Right ventricle myocardium inferior (tissue), 1 donor: Measurements from ENCODE around the gene ZNF768. TPM values are rescaled to one million over a fixed set of nuclear protein-coding genes. Genes with fewer than 3 reads are reported as not detected.
A peak's percentile ranks its signal among the peaks of the same experiment; 100 is the strongest.
"Not testable (repeated sequence)": the region's sequence is repeated elsewhere in the genome, so short reads cannot be mapped to it uniquely, and the experiment has no call there.

ENCODE experiments used
- ATAC-seq: fragments of 200-7000 bp; cut with Tn5 transposase; one replicate; pipeline ENCODE4 v1.9.1; 2020; ENCODE audit warnings: mild to moderate bottlenecking, moderate library complexity
- DNase-seq: peaks from one replicate; pipeline ENCODE4 v3.0.0; 2021; ENCODE audit errors: missing footprints
- intact Hi-C: fragments of 100-400 bp; cut with DNase I; formaldehyde crosslinking; loops from one replicate; pipeline ENCODE4 v1.11.0; 2022
- total RNA-seq: library from RNA; stranded (reverse); fragmentation: NEBNext Ultra II Directional; extraction: Animal tissue kit (Norgen Biotek cat#: 25700); gene quantifications from one replicate; pipeline ENCODE4 v1.2.1, GENCODE V29; 2021
- donor health status: DM: no; HTN: yes; CAD: no; lungs with severe emphysema.

Gene ZNF768
- total RNA-seq, 1 donor from 2014 or later, result 73.8 TPM

- DNase-seq, result no peak
- ATAC-seq, result no peak
- intact Hi-C loops, result no loop called here
These were observed 2.4 kb downstream of the ZNF768 start for GRCh38 chr16:30523768-30524574.

GRCh38 chr16:30522702-30523463, 3.5 kb downstream of the ZNF768 start:
- ATAC-seq, DNase-seq, intact Hi-C loops: not testable (repeated sequence)

- DNase-seq, result no peak
- intact Hi-C loops, result no loop called here
- no peak for ATAC-seq
These were observed 4.3 kb downstream of the ZNF768 start for GRCh38 chr16:30521873-30522641.

GRCh38 chr16:30521476-30521872, 4.9 kb downstream of the ZNF768 start:
- intact Hi-C loops, result no loop called here
- no peak for ATAC-seq
- no peak for DNase-seq

- ATAC-seq, result no peak
- intact Hi-C loops, result no loop called here
- DNase-seq, result no peak
These were observed 7.0 kb downstream of the ZNF768 start for GRCh38 chr16:30519120-30520049.

- DNase-seq, result no peak
- ATAC-seq, result no peak
- intact Hi-C loops, result no loop called here
These were observed 7.8 kb downstream of the ZNF768 start for GRCh38 chr16:30518552-30518951.

- intact Hi-C loops, result no loop called here
- ATAC-seq, result no peak
- no peak for DNase-seq
These were observed 11.1 kb downstream of the ZNF768 start for GRCh38 chr16:30515275-30515674.

GRCh38 chr16:30511509-30511908, 14.9 kb downstream of the ZNF768 start:
- ATAC-seq (no peak), DNase-seq (no peak)
- intact Hi-C loops, result no loop called here

GRCh38 chr16:30510376-30510938, 15.9 kb downstream of the ZNF768 start:
- intact Hi-C loops, result no loop called here
- DNase-seq (no peak), ATAC-seq (no peak)

GRCh38 chr16:30509081-30509765, 17.1 kb downstream of the ZNF768 start:
- ATAC-seq (no peak), DNase-seq (no peak)
- intact Hi-C loops, result no loop called here

- intact Hi-C loops, result no loop called here
- DNase-seq (no peak), ATAC-seq (no peak)
These were observed 22.7 kb downstream of the ZNF768 start for GRCh38 chr16:30503403-30504296.

- DNase-seq (no peak), ATAC-seq (no peak)
- intact Hi-C loops, result no loop called here
These were observed 27.1 kb downstream of the ZNF768 start for GRCh38 chr16:30499284-30499683.

- ATAC-seq (no peak), DNase-seq (no peak)
- intact Hi-C loops, result no loop called here
These were observed 31.7 kb downstream of the ZNF768 start for GRCh38 chr16:30494709-30495108.

GRCh38 chr16:30493941-30494488, 32.4 kb downstream of the ZNF768 start:
- ATAC-seq (no peak), DNase-seq (no peak)
- intact Hi-C loops, result no loop called here

GRCh38 chr16:30491744-30492308, 34.5 kb downstream of the ZNF768 start:
- ATAC-seq (peak; percentile 48), DNase-seq (no peak)
- intact Hi-C loops, result no loop called here

GRCh38 chr16:30491229-30491628, 35.1 kb downstream of the ZNF768 start:
- intact Hi-C loops, result no loop called here
- ATAC-seq (no peak), DNase-seq (no peak)
